Fibroblast of gingiva (primary cell): ENCODE measurements around the gene PTGIS.

Source experiments
- DNase-seq: peaks from one replicate; pipeline ENCODE4 v3.0.0-alpha.2; 2011; ENCODE audit warnings: low read depth

The PTGIS gene

DNA sequence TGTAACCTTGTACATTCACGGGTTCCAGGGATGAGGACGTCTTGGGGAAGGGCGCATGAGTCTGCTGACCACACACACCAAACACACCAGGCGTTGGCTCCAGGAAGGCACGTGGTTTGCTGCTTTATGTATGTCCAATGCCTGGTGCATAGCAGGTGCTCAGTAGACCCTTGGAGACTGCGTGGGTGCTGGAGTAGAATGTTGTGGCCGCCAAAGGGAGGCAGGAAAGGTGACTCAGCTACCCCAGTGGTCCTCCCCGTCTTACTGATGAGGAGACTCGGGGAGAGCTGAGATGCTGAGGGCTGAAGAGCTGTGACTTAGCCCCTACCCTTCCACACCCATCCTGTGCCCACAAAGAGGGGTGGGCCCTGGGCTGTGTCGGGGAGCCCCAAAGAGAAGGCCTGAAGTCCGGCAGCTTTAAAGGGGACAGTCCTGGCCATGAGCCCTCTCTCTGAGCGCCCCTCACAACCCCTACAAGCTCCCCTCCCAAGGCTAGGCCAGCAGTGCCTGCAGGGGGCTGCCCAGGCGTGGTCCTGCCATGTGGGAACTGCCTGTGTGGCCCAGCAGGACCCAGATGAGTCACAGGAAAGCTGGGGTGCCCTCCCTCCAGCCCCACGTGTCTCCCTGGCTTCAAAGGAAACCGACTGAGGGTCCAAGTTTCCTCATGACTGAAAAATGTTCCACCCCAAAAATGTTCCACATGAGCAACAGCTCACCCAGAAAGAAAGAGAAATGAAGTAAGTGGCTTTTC, 28.0 kb upstream of the PTGIS start:
- peak; percentile 68 for DNase-seq

DNA sequence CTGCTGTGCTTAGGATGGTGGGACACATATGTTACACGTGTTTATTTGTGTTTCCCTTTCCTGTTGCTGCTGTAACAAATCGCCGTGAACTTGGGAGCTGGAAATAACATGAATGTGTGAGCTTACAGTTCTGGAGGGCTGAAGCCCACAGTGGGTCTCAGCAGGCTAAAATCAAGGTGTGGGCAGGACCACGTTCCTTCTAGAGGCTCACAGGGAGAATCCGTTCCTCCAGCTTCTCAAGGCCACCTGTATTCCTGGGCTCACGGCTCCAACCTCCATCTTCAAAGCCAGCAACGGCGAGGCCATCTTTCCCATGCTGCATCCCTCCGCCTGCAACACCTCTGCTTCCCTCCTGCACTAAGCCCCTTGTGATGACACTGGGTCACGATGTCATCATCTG, 27.4 kb upstream of the PTGIS start:
- no peak for DNase-seq

GRCh38 chr20:49594931-49595315, 27.0 kb upstream of the PTGIS start:
- DNase-seq = no peak

GRCh38 chr20:49594143-49594930, 26.4 kb upstream of the PTGIS start:
- DNase-seq = peak; percentile 99

DNA sequence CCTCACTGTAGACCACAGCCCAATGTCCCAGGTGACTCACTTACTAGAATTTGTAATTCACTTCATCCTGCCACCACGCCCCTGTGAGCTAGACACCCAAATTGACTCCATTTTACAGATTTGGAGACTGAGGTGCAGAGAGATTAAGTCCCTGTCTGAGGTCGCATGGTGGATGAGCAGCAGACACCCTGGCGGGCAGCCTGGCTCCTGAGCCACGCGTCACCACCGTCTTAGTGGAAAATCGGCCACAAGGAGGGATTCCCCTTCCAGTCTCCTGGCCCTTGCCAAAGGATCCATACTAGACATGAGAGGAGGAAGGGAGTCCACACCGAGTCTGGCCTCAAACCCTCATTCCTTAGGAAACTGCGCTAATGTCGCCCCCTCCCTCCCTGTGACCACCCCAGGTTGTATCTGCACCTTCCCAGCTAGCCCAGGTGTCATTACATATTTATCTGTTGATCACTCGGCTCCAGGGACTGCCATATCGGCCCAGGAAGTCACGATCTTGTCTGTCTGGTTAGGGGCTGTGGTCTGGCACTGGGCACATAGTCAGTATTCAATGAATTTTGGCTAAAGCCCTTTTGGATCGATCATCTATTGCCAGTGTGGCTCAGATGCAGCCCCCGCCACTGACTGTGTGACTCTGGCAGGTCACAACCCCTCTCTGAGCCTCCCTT, 25.7 kb upstream of the PTGIS start:
- DNase-seq = no peak

GRCh38 chr20:49592120-49592519, 24.2 kb upstream of the PTGIS start:
- no peak for DNase-seq

GRCh38 chr20:49591217-49591865, 23.4 kb upstream of the PTGIS start:
- no peak for DNase-seq

GRCh38 chr20:49590163-49591017, 22.5 kb upstream of the PTGIS start:
- DNase-seq = no peak

DNA sequence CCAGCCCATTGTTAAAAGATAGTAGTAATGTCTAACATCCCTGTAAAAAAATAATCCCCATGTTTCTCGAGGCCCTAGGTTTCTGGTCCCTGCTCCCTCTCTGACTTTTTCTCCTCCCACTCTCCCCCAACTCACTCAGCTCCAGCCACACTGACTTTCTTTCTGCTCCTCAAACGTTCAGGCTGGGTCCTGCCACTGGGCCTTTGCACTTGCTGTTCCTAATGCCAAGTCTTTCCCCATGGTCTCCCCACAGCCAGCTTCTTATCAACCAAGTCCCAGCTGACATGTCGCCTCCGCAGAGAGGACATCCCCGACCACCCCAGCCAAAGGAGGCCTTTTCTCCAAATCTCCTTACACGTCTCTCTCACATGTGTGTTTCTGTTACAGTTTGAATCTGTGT, 21.8 kb upstream of the PTGIS start:
- no peak for DNase-seq

DNA sequence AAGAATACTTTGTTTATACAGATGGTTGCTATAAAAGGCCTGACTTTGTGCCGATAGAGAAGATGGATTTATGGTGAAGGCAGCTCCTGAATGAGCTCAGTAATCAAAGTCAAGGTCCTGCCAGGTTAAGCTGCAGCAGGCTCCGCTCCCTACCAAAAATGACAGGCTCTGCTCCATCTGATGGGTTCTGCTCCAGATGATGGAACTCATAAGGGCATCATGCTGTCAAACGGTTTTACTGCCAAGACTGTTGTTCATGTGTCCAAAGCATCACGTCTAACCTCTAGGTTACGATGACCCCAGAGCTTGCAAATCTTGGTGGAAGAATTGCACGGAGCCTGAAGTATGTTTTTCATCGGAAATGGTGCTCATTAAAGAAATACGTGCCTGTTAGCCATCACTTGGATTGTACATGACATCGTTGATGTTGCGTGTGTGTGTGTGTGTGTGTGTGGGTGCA, 19.2 kb upstream of the PTGIS start:
- peak; percentile 77 for DNase-seq

GRCh38 chr20:49585585-49586245, 17.8 kb upstream of the PTGIS start:
- DNase-seq = no peak

GRCh38 chr20:49584418-49585382, 16.8 kb upstream of the PTGIS start:
- DNase-seq = no peak

GRCh38 chr20:49583669-49584417, 15.9 kb upstream of the PTGIS start:
- DNase-seq = peak; percentile 71

- no peak for DNase-seq
These were observed 15.4 kb upstream of the PTGIS start for GRCh38 chr20:49583343-49583668.

- DNase-seq = no peak
These were observed 14.7 kb upstream of the PTGIS start for GRCh38 chr20:49582413-49583334.

- no peak for DNase-seq
These were observed 13.5 kb upstream of the PTGIS start for GRCh38 chr20:49581482-49581881.

- DNase-seq = no peak
These were observed 12.9 kb upstream of the PTGIS start for GRCh38 chr20:49580813-49581174.
